GM11168 (cell line): Measurements from ENCODE around the gene OSBPL2.

Experiments used
- in situ Hi-C: fragments of 300-500 bp; cut with MboI; formaldehyde crosslinking; loops from one replicate; pipeline ENCODE4 v1.12.0; 2022; ENCODE audit warnings: low sequenced_read_pairs; ENCODE audit not compliant: unreplicated experiment

Gene OSBPL2

GRCh38 chr20:62219992-62220665, 18.2 kb upstream of the OSBPL2 start, which contains the start of gene HRH3:
TSS of gene HRH3 (minus strand) at chr20:62220278. CDS start at chr20:62219970, 308 bp downstream.
- in situ Hi-C loops: no loop called here

- in situ Hi-C loops: no loop called here
These were observed 17.4 kb upstream of the OSBPL2 start for GRCh38 chr20:62220666-62221568.

- in situ Hi-C loops: no loop called here
These were observed 16.0 kb upstream of the OSBPL2 start for GRCh38 chr20:62222266-62222850.

GRCh38 chr20:62222972-62223371, 15.3 kb upstream of the OSBPL2 start:
- in situ Hi-C loops: no loop called here

GRCh38 chr20:62223571-62223970, 14.8 kb upstream of the OSBPL2 start:
- in situ Hi-C loops: no loop called here

GRCh38 chr20:62224113-62224855, 14.0 kb upstream of the OSBPL2 start:
- in situ Hi-C loops: no loop called here

GRCh38 chr20:62225026-62225425, 13.3 kb upstream of the OSBPL2 start:
- in situ Hi-C loops: no loop called here

- in situ Hi-C loops: no loop called here
These were observed 12.3 kb upstream of the OSBPL2 start for GRCh38 chr20:62225820-62226635.

GRCh38 chr20:62226707-62227590, 11.4 kb upstream of the OSBPL2 start:
- in situ Hi-C loops: no loop called here

GRCh38 chr20:62227591-62227976, 10.7 kb upstream of the OSBPL2 start:
- in situ Hi-C loops: no loop called here

GRCh38 chr20:62227977-62228958, 10.1 kb upstream of the OSBPL2 start:
- in situ Hi-C loops: no loop called here

GRCh38 chr20:62228982-62229545, 9.3 kb upstream of the OSBPL2 start:
- in situ Hi-C loops: no loop called here

GRCh38 chr20:62229667-62230066, 8.7 kb upstream of the OSBPL2 start:
- in situ Hi-C loops: no loop called here

- in situ Hi-C loops: no loop called here
These were observed 8.0 kb upstream of the OSBPL2 start for GRCh38 chr20:62230276-62230675.

GRCh38 chr20:62230696-62231095, 7.6 kb upstream of the OSBPL2 start:
- in situ Hi-C loops: no loop called here

GRCh38 chr20:62231292-62231691, 7.0 kb upstream of the OSBPL2 start:
- in situ Hi-C loops: no loop called here

GRCh38 chr20:62232194-62232593, 6.1 kb upstream of the OSBPL2 start:
- in situ Hi-C loops: no loop called here
